GM19455 (cell line): ENCODE results near the gene PRRT3.
A peak's percentile ranks its signal among the peaks of the same experiment; 100 is the strongest.
"Not testable (repeated sequence)": the region's sequence is repeated elsewhere in the genome, so short reads cannot be mapped to it uniquely, and the experiment has no call there.

Experiments used
- ATAC-seq: cut with Tn5 transposase; IDR thresholded peaks from one replicate; pipeline ENCODE4 v1.9.1; 2021; ENCODE audit not compliant: unreplicated experiment

The PRRT3 gene

GRCh38 chr3:9947025-9947995 is 4.9 kb downstream of the PRRT3 start:
- ATAC-seq: no peak

GRCh38 chr3:9946112-9947024 is 5.8 kb downstream of the PRRT3 start:
- ATAC-seq: peak; percentile 58

- no peak for ATAC-seq
Measured at GRCh38 chr3:9945358-9945757, 6.8 kb downstream of the PRRT3 start.

GRCh38 chr3:9944271-9944670 is 7.9 kb downstream of the PRRT3 start:
- no peak for ATAC-seq

GRCh38 chr3:9942934-9943690 is 9.1 kb downstream of the PRRT3 start:
- ATAC-seq: no peak

- no peak for ATAC-seq
Measured at GRCh38 chr3:9942164-9942563, 10.0 kb downstream of the PRRT3 start.

GRCh38 chr3:9940746-9941145 is 11.5 kb downstream of the PRRT3 start:
- no peak for ATAC-seq

- not testable (repeated sequence) for ATAC-seq
Measured at GRCh38 chr3:9939906-9940305, 12.3 kb downstream of the PRRT3 start.

GRCh38 chr3:9938966-9939365 is 13.2 kb downstream of the PRRT3 start:
- ATAC-seq: no peak

GRCh38 chr3:9937486-9938238 is 14.5 kb downstream of the PRRT3 start:
- ATAC-seq: no peak

GRCh38 chr3:9935966-9936510 is 16.2 kb downstream of the PRRT3 start:
- no peak for ATAC-seq

- ATAC-seq: no peak
Measured at GRCh38 chr3:9934993-9935392, 17.2 kb downstream of the PRRT3 start.

GRCh38 chr3:9934235-9934621 is 18.0 kb downstream of the PRRT3 start:
- no peak for ATAC-seq

GRCh38 chr3:9933561-9934234 is 18.5 kb downstream of the PRRT3 start, which contains the start of gene CRELD1:
TSS of gene CRELD1 (plus strand) at chr3:9933834. CDS start at chr3:9934439, 605 bp downstream.
- ATAC-seq: peak; percentile 91

- peak; percentile 60 for ATAC-seq
Measured at GRCh38 chr3:9932843-9933560, 19.2 kb downstream of the PRRT3 start.

GRCh38 chr3:9932535-9932842 is 19.7 kb downstream of the PRRT3 start:
- no peak for ATAC-seq

GRCh38 chr3:9930804-9931418 is 21.3 kb downstream of the PRRT3 start:
- ATAC-seq: no peak

GRCh38 chr3:9928158-9928557 is 24.1 kb downstream of the PRRT3 start:
- ATAC-seq: no peak
